ENCODE data around the gene PRPF38B.

DNA sequence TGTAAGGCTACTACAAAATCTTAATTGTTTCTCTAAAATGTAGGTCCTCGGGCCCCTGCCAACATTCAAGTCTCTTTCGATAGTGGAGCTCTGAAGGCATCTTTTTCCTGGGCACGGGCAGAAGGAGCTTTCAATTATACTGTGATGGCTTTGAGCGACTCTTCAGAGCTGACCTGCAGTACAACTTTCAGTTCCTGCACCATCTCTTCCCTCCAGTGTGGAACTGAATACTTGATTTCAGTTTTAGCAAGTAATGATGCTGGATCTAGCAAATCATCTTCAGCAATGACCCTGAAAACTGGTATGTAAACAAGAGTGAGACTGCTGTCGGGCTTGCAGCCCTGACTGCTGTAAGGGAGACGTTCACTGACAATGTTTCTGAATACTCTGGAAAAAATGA is 30.2 kb downstream of the PRPF38B start:
- TF ChIP-seq CTCF (IDR thresholded peaks at IDR 0.05) (no peak), POLR2A (IDR thresholded peaks at IDR 0.05) (no peak)

All from thyroid gland (tissue), 4 donors.